WTC11 (cell line): ENCODE measurements around the gene TMEM221. TPM values are rescaled to one million over a fixed set of nuclear protein-coding genes. Genes with fewer than 3 reads are reported as not detected.

Source experiments
- ATAC-seq: fragments of 200-7000 bp; cut with Tn5 transposase; 2 replicates; pipeline ENCODE4 v1.10.0; 2021; ENCODE audit warnings: mild to moderate bottlenecking, moderate library complexity
- CTCF ChIA-PET: fragments of 300-600 bp; sonication (Branson Sonifier 250); formaldehyde crosslinking; loops from one replicate; lab custom pipeline; 2021; ENCODE audit warnings: antibody characterized with exemption; lab: Charles Lee
- POLR2A ChIA-PET: fragments of 350-600 bp; sonication (Branson Sonifier 250); formaldehyde crosslinking; loops from one replicate; lab custom pipeline; 2021; ENCODE audit warnings: antibody characterized with exemption; lab: Charles Lee
- DNase-seq: peaks from one replicate; pipeline ENCODE4 v3.0.0; 2021; ENCODE audit warnings: low spot score
- H3K27ac Mint-ChIP-seq: 2 replicates; pipeline ENCODE4 v1.8.0; 2021; ENCODE audit warnings: mixed read lengths
- H3K27me3 Mint-ChIP-seq: 2 replicates; pipeline ENCODE4 v1.8.0; 2021; ENCODE audit warnings: low read depth, mild to moderate bottlenecking, moderate library complexity, mixed read lengths
- H3K36me3 Mint-ChIP-seq: 2 replicates; pipeline ENCODE4 v1.8.0; 2021; ENCODE audit warnings: mixed read lengths
- H3K4me1 Mint-ChIP-seq: 2 replicates; pipeline ENCODE4 v1.8.0; 2022; ENCODE audit warnings: mixed read lengths
- H3K4me3 Mint-ChIP-seq: 2 replicates; pipeline ENCODE4 v1.8.0; 2021; ENCODE audit warnings: mild to moderate bottlenecking, moderate library complexity, mixed read lengths
- H3K9me3 Mint-ChIP-seq: 2 replicates; pipeline ENCODE4 v1.8.0; 2021; ENCODE audit warnings: mixed read lengths
- EMX1 ChIP-seq: fragments of 250-450 bp; sonication (Bioruptor Pico); IDR thresholded peaks from 2 replicates; pipeline ENCODE4 v1.8.0; 2021; ENCODE audit warnings: mild to moderate bottlenecking
- ETV6 ChIP-seq: sonication (generic); formaldehyde crosslinking; IDR thresholded peaks from 2 replicates; pipeline ENCODE4 v1.8.1; 2022; ENCODE audit warnings: mild to moderate bottlenecking, missing genetic modification reagents
- FOXK1 ChIP-seq: sonication (generic); formaldehyde crosslinking; IDR thresholded peaks from 2 replicates; pipeline ENCODE4 v1.8.0; 2022; ENCODE audit warnings: mild to moderate bottlenecking, moderate library complexity, missing genetic modification reagents
- FOXP1 ChIP-seq: sonication (generic); formaldehyde crosslinking; IDR thresholded peaks from 2 replicates; pipeline ENCODE4 v1.8.0; 2022; ENCODE audit warnings: missing genetic modification reagents, mild to moderate bottlenecking, moderate library complexity, borderline replicate concordance
- FOXP4 ChIP-seq: sonication (generic); formaldehyde crosslinking; IDR thresholded peaks from 2 replicates; pipeline ENCODE4 v1.8.0; 2022; ENCODE audit warnings: mild to moderate bottlenecking, missing genetic modification reagents
- MYBL2 ChIP-seq: sonication (generic); formaldehyde crosslinking; IDR thresholded peaks from 2 replicates; pipeline ENCODE4 v1.8.1; 2023; ENCODE audit warnings: mild to moderate bottlenecking, moderate library complexity, missing genetic modification reagents
- NFYB ChIP-seq: sonication (generic); formaldehyde crosslinking; conservative IDR thresholded peaks from 2 replicates; pipeline ENCODE4 v1.8.0; 2022; ENCODE audit warnings: low read depth, missing genetic modification reagents
- SOX15 ChIP-seq: fragments of 250-450 bp; sonication (Bioruptor Pico); IDR thresholded peaks from 2 replicates; pipeline ENCODE4 v1.9.0; 2021; ENCODE audit warnings: mild to moderate bottlenecking
- SP1 ChIP-seq: sonication (generic); formaldehyde crosslinking; conservative IDR thresholded peaks from 2 replicates; pipeline ENCODE4 v1.8.1; 2022; ENCODE audit warnings: missing genetic modification reagents
- USF2 ChIP-seq: sonication (generic); formaldehyde crosslinking; IDR thresholded peaks from 2 replicates; pipeline ENCODE4 v1.8.1; 2023; ENCODE audit warnings: mild to moderate bottlenecking, missing genetic modification reagents, moderate library complexity
- ZBTB43 ChIP-seq: sonication (generic); formaldehyde crosslinking; IDR thresholded peaks from 2 replicates; pipeline ENCODE4 v1.8.1; 2023; ENCODE audit warnings: mild to moderate bottlenecking, missing genetic modification reagents
- total RNA-seq: library from RNA; stranded (reverse); gene quantifications from 3 replicates; pipeline ENCODE4 v1.2.3, GENCODE V29; 2021
- TF ChIP-seq, protein P1 (sequence below): sonication (generic); formaldehyde crosslinking; IDR thresholded peaks from 2 replicates; pipeline ENCODE4 v1.8.1; 2023; ENCODE audit warnings: mild to moderate bottlenecking, missing genetic modification reagents
- TF ChIP-seq, protein P2 (sequence below): sonication (generic); formaldehyde crosslinking; conservative IDR thresholded peaks from 2 replicates; pipeline ENCODE4 v1.8.1; 2023; ENCODE audit warnings: mild to moderate bottlenecking, low read depth, missing genetic modification reagents, moderate library complexity
- TF ChIP-seq, protein P3 (sequence below): sonication (generic); formaldehyde crosslinking; IDR thresholded peaks from 2 replicates; pipeline ENCODE4 v1.8.0; 2022; ENCODE audit warnings: missing genetic modification reagents

The TMEM221 gene
- total RNA-seq, 1 experiment from 2014 or later, result 1.2 TPM

DNA sequence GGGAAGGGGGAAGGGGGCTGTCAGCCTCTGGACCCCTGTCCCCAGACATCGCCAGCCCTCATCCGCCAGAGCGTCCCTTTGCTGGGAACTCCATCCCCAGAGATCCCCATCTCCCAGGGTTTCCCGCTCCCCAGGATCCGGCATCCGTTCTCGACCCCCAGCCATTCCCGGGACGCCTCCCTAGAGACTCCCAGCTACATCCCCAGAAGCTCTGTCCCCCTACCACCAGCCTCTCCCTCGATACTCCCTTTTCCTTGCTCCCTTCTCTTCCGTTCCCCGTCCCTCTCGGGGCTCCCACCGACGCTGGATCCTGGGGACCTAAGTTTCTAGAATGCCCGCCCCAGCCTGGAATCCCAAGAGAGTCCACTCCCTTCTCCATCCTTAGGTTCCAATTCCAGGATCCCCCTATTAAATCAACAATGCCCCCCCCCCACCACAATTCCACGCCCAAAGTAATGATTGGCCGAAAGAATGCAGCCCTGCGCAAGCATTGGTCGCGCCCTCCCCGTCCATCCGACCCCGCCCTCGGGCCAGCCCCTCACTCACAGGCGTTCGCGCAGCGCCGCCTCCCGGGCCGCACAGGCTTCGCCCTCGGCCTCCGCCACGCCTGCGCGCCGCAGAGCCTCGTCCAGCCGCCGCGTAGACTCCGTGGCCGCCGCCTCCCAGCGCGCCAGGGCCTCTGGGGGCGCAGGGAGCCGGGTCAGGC, 57.6 kb downstream of the TMEM221 start:
- DNase-seq (peak; percentile 98), ATAC-seq (peak; percentile 93)
- no peak for TF ChIP-seq USF2
- no peak for TF ChIP-seq SOX15
- peak; percentile 98 for TF ChIP-seq SP1 (CRISPR knock-in tag)
- 0 out of 2 replicates have a peak, but pooled peaks have one; percentile 43 for TF ChIP-seq EMX1 (CRISPR knock-in tag)
- TF ChIP-seq FOXP1 (CRISPR knock-in tag), result peak; percentile 74; the same call in 1 of the 2 replicates
- 0 out of 2 replicates have a peak, but pooled peaks have one; percentile 47 for TF ChIP-seq ZBTB43
- peak; percentile 67; the same call in 1 of the 2 replicates for TF ChIP-seq MYBL2 (CRISPR knock-in tag)
- TF ChIP-seq, protein P1, sequence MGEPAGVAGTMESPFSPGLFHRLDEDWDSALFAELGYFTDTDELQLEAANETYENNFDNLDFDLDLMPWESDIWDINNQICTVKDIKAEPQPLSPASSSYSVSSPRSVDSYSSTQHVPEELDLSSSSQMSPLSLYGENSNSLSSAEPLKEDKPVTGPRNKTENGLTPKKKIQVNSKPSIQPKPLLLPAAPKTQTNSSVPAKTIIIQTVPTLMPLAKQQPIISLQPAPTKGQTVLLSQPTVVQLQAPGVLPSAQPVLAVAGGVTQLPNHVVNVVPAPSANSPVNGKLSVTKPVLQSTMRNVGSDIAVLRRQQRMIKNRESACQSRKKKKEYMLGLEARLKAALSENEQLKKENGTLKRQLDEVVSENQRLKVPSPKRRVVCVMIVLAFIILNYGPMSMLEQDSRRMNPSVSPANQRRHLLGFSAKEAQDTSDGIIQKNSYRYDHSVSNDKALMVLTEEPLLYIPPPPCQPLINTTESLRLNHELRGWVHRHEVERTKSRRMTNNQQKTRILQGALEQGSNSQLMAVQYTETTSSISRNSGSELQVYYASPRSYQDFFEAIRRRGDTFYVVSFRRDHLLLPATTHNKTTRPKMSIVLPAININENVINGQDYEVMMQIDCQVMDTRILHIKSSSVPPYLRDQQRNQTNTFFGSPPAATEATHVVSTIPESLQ (CRISPR knock-in tag), result no peak
- TF ChIP-seq, protein P2, sequence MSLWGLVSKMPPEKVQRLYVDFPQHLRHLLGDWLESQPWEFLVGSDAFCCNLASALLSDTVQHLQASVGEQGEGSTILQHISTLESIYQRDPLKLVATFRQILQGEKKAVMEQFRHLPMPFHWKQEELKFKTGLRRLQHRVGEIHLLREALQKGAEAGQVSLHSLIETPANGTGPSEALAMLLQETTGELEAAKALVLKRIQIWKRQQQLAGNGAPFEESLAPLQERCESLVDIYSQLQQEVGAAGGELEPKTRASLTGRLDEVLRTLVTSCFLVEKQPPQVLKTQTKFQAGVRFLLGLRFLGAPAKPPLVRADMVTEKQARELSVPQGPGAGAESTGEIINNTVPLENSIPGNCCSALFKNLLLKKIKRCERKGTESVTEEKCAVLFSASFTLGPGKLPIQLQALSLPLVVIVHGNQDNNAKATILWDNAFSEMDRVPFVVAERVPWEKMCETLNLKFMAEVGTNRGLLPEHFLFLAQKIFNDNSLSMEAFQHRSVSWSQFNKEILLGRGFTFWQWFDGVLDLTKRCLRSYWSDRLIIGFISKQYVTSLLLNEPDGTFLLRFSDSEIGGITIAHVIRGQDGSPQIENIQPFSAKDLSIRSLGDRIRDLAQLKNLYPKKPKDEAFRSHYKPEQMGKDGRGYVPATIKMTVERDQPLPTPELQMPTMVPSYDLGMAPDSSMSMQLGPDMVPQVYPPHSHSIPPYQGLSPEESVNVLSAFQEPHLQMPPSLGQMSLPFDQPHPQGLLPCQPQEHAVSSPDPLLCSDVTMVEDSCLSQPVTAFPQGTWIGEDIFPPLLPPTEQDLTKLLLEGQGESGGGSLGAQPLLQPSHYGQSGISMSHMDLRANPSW, result no peak
- TF ChIP-seq FOXP4 (CRISPR knock-in tag), result peak; percentile 80
- TF ChIP-seq, protein P3, sequence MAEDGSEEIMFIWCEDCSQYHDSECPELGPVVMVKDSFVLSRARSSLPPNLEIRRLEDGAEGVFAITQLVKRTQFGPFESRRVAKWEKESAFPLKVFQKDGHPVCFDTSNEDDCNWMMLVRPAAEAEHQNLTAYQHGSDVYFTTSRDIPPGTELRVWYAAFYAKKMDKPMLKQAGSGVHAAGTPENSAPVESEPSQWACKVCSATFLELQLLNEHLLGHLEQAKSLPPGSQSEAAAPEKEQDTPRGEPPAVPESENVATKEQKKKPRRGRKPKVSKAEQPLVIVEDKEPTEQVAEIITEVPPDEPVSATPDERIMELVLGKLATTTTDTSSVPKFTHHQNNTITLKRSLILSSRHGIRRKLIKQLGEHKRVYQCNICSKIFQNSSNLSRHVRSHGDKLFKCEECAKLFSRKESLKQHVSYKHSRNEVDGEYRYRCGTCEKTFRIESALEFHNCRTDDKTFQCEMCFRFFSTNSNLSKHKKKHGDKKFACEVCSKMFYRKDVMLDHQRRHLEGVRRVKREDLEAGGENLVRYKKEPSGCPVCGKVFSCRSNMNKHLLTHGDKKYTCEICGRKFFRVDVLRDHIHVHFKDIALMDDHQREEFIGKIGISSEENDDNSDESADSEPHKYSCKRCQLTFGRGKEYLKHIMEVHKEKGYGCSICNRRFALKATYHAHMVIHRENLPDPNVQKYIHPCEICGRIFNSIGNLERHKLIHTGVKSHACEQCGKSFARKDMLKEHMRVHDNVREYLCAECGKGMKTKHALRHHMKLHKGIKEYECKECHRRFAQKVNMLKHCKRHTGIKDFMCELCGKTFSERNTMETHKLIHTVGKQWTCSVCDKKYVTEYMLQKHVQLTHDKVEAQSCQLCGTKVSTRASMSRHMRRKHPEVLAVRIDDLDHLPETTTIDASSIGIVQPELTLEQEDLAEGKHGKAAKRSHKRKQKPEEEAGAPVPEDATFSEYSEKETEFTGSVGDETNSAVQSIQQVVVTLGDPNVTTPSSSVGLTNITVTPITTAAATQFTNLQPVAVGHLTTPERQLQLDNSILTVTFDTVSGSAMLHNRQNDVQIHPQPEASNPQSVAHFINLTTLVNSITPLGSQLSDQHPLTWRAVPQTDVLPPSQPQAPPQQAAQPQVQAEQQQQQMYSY, result peak; percentile 83
- TF ChIP-seq NFYB (CRISPR knock-in tag), result peak; percentile 83
- TF ChIP-seq FOXK1 (CRISPR knock-in tag), result peak; percentile 60
- 0 out of 2 replicates have a peak, but pooled peaks have one; percentile 48 for TF ChIP-seq ETV6 (CRISPR knock-in tag)
- Mint-ChIP-seq H3K27ac (peak overlapping the region; percentile 95), H3K9me3 (peaks cover 9% of the 10 kb centered on the region), H3K36me3 (peaks cover 3% of the 10 kb centered on the region; the same call in 1 of the 2 replicates), H3K27me3 (peaks cover 25% of the 10 kb centered on the region), H3K4me3 (peak overlapping the region; percentile 98), H3K4me1 (peaks cover 13% of the 10 kb centered on the region)
- ChIA-PET POLR2A (interaction anchor here (0.7 to 0.8 kb wide), 2 partner anchors 13 to 335 kb away, joined by 3 read pairs; no protein-coding TSS in a partner anchor), CTCF (interaction anchor here (0.6 to 4.2 kb wide), 27 partner anchors 10 to 1349 kb away, joined by 3 to 17 read pairs (median 4); partner anchors contain the start of genes BST2, DDA1, MRPL34 and MVB12A)
